Loucy (cell line): Measurements from ENCODE around the gene ALPL.

Experiments
- H2AFZ ChIP-seq: fragments of 200-600 bp; sonication (generic); 2 replicates; pipeline ENCODE4 v1.6.0; 2016; ENCODE audit warnings: antibody characterized with exemption, mild to moderate bottlenecking, low read length, moderate library complexity
- H3F3A ChIP-seq: fragments of 200-600 bp; 2 replicates; pipeline ENCODE4 v1.6.0; 2016; ENCODE audit warnings: antibody characterized with exemption, low read depth, mild to moderate bottlenecking
- H3K27me3 ChIP-seq: fragments of 200-600 bp; sonication (generic); 2 replicates; pipeline ENCODE4 v1.6.1; 2014; ENCODE audit warnings: low read length, mild to moderate bottlenecking; ENCODE audit not compliant: insufficient read depth, poor library complexity, severe bottlenecking
- H3K36me3 ChIP-seq: fragments of 200-600 bp; sonication (generic); 2 replicates; pipeline ENCODE4 v1.6.1; 2016; ENCODE audit warnings: low read length; ENCODE audit not compliant: insufficient read depth
- H3K4me1 ChIP-seq: fragments of 200-600 bp; sonication (generic); 2 replicates; pipeline ENCODE4 v1.5.1; 2014; ENCODE audit warnings: low read length, mild to moderate bottlenecking; ENCODE audit not compliant: insufficient read depth, poor library complexity, severe bottlenecking
- H3K4me2 ChIP-seq: fragments of 200-600 bp; sonication (generic); 2 replicates; pipeline ENCODE4 v1.6.0; 2014; ENCODE audit warnings: antibody characterized with exemption, low read length, low read depth, mild to moderate bottlenecking; ENCODE audit not compliant: poor library complexity, severe bottlenecking
- H3K4me3 ChIP-seq: fragments of 200-600 bp; sonication (generic); 2 replicates; pipeline ENCODE4 v1.5.1; 2014; ENCODE audit warnings: low read length, mild to moderate bottlenecking, mixed read lengths; ENCODE audit not compliant: poor library complexity, severe bottlenecking
- H3K79me2 ChIP-seq: fragments of 200-600 bp; sonication (generic); 2 replicates; pipeline ENCODE4 v1.6.1; 2014; ENCODE audit warnings: low read length; ENCODE audit not compliant: insufficient read depth
- H3K9ac ChIP-seq: fragments of 200-600 bp; sonication (generic); 2 replicates; pipeline ENCODE4 v1.6.0; 2014; ENCODE audit warnings: mild to moderate bottlenecking, low read depth, low read length, moderate library complexity; ENCODE audit not compliant: poor library complexity, severe bottlenecking
- H3K9me2 ChIP-seq: fragments of 200-600 bp; sonication (generic); replicated peaks from 2 replicates; pipeline ENCODE4 v1.6.1; 2016; ENCODE audit warnings: low read depth, low read length, mixed read lengths
- H3K9me3 ChIP-seq: fragments of 200-600 bp; sonication (generic); 2 replicates; pipeline ENCODE4 v1.6.1; 2014; ENCODE audit warnings: mild to moderate bottlenecking, antibody characterized with exemption, low read length, low read depth; ENCODE audit not compliant: insufficient read depth
- H4K20me1 ChIP-seq: fragments of 200-600 bp; sonication (generic); 2 replicates; pipeline ENCODE4 v1.6.0; 2014; ENCODE audit warnings: antibody characterized with exemption, low read length, mild to moderate bottlenecking; ENCODE audit not compliant: insufficient read depth, poor library complexity, severe bottlenecking
- CTCF ChIP-seq: fragments of 200-600 bp; sonication (generic); conservative IDR thresholded peaks from 2 replicates; pipeline ENCODE4 v1.5.1; 2014; ENCODE audit warnings: mild to moderate bottlenecking, antibody characterized with exemption, low read length
- EZH2phosphoT487 ChIP-seq: fragments of 200-600 bp; IDR thresholded peaks from 2 replicates; pipeline ENCODE4 v1.6.1; 2018; ENCODE audit warnings: antibody characterized with exemption, mild to moderate bottlenecking, moderate library complexity, borderline replicate concordance

The ALPL gene

GRCh38 chr1:21579791-21580190 is 70.6 kb downstream of the ALPL start:
- Histone ChIP-seq H3K36me3 (no peaks in the 10 kb centered on the region), H3F3A (no peaks in the 10 kb centered on the region), H3K4me3 (no peak overlapping the region), H4K20me1 (no peaks in the 10 kb centered on the region), H3K4me2 (no peak overlapping the region), H3K9ac (no peak overlapping the region), H3K79me2 (no peaks in the 10 kb centered on the region), H2AFZ (no peak overlapping the region), H3K27me3 (no peaks in the 10 kb centered on the region), H3K4me1 (no peaks in the 10 kb centered on the region), H3K9me3 (no peaks in the 10 kb centered on the region), H3K9me2 (no peaks in the 10 kb centered on the region)
- TF ChIP-seq CTCF (no peak), EZH2phosphoT487 (no peak)

- Histone ChIP-seq H3K79me2 (no peaks in the 10 kb centered on the region), H3K27me3 (no peaks in the 10 kb centered on the region), H3K4me3 (no peak overlapping the region), H4K20me1 (no peaks in the 10 kb centered on the region), H3K4me1 (no peaks in the 10 kb centered on the region), H3K4me2 (no peak overlapping the region), H2AFZ (no peak overlapping the region), H3K9me2 (no peaks in the 10 kb centered on the region), H3K9ac (no peak overlapping the region), H3K36me3 (no peaks in the 10 kb centered on the region), H3F3A (no peaks in the 10 kb centered on the region), H3K9me3 (no peaks in the 10 kb centered on the region)
- TF ChIP-seq CTCF = no peak
- TF ChIP-seq EZH2phosphoT487 = no peak
These were observed 74.9 kb downstream of the ALPL start for GRCh38 chr1:21584096-21584495.

- no peaks in the 10 kb centered on the region for H3K36me3 ChIP-seq
- TF ChIP-seq EZH2phosphoT487 (no peak), CTCF (no peak)
These were observed 75.8 kb downstream of the ALPL start for GRCh38 chr1:21585037-21585436.

More at GRCh38 chr1:21585037-21585436, 75.8 kb downstream of the ALPL start:
- Histone ChIP-seq H2AFZ (no peak overlapping the region), H4K20me1 (no peaks in the 10 kb centered on the region), H3K9me2 (no peaks in the 10 kb centered on the region), H3K9me3 (no peaks in the 10 kb centered on the region), H3K4me1 (no peaks in the 10 kb centered on the region), H3K4me3 (no peak overlapping the region), H3K9ac (no peak overlapping the region), H3K79me2 (no peaks in the 10 kb centered on the region), H3K27me3 (no peaks in the 10 kb centered on the region), H3F3A (no peaks in the 10 kb centered on the region), H3K4me2 (no peak overlapping the region)
